CD8-positive, alpha-beta memory T cell (primary cell): ENCODE measurements around the gene TBC1D9. TPM values are rescaled to one million over a fixed set of nuclear protein-coding genes. Genes with fewer than 3 reads are reported as not detected.
A peak's percentile ranks its signal among the peaks of the same experiment; 100 is the strongest.
"Not testable (repeated sequence)": the region's sequence is repeated elsewhere in the genome, so short reads cannot be mapped to it uniquely, and the experiment has no call there.

Source experiments
- CTCF ChIA-PET: fragments of 350-600 bp; sonication (Branson Sonifier 250); formaldehyde crosslinking; loops from one replicate; lab custom pipeline; 2021; ENCODE audit warnings: antibody characterized with exemption; lab: Charles Lee
- POLR2A ChIA-PET: fragments of 350-600 bp; sonication (Branson Sonifier 250); formaldehyde crosslinking; loops from one replicate; lab custom pipeline; 2021; ENCODE audit warnings: antibody characterized with exemption; lab: Charles Lee
- DNase-seq, 5 donors: peaks; one replicate each; pipeline versions ENCODE4 v3.0.0 to v3.0.0-alpha.2; 2020 to 2022; ENCODE audit warnings: mixed read lengths in 1 of 5
- H3K27ac ChIP-seq: one replicate; pipeline ENCODE4 v1.7.0; 2013; ENCODE audit warnings: low read depth, mild to moderate bottlenecking, low read length, moderate library complexity
- H3K27me3 ChIP-seq: 2 replicates; pipeline ENCODE4 v1.7.0; 2013; ENCODE audit warnings: low read length, mild to moderate bottlenecking; ENCODE audit not compliant: insufficient read depth, poor library complexity, severe bottlenecking
- H3K36me3 ChIP-seq: 2 replicates; pipeline ENCODE4 v1.7.0; 2013; ENCODE audit warnings: mild to moderate bottlenecking, low read length, moderate library complexity; ENCODE audit not compliant: insufficient read depth
- H3K4me1 ChIP-seq: 2 replicates; pipeline ENCODE4 v1.7.0; 2013; ENCODE audit warnings: mild to moderate bottlenecking, low read length, moderate library complexity; ENCODE audit not compliant: insufficient read depth
- H3K4me3 ChIP-seq: 2 replicates; pipeline ENCODE4 v1.7.0; 2013; ENCODE audit warnings: mild to moderate bottlenecking, low read length
- H3K9me3 ChIP-seq: 2 replicates; pipeline ENCODE4 v1.7.0; 2013; ENCODE audit warnings: mild to moderate bottlenecking, low read length
- H3K27ac Mint-ChIP-seq, 8 donors: one replicate each; pipeline ENCODE4 v1.8.0; 2020 to 2021; ENCODE audit warnings: mixed read lengths in 8 of 8, mild to moderate bottlenecking in 6 of 8, inconsistent platforms in 3 of 8, moderate library complexity in 3 of 8
- H3K27me3 Mint-ChIP-seq, 2 donors: one replicate each; pipeline ENCODE4 v1.8.0; 2020 to 2021; ENCODE audit warnings: mixed read lengths in 2 of 2, mild to moderate bottlenecking in 1 of 2, moderate library complexity in 1 of 2
- H3K36me3 Mint-ChIP-seq, 3 donors: one replicate each; pipeline ENCODE4 v1.8.0; 2020 to 2021; ENCODE audit warnings: mixed read lengths in 3 of 3, inconsistent platforms in 1 of 3, mild to moderate bottlenecking in 1 of 3
- H3K4me1 Mint-ChIP-seq, 3 donors: one replicate each; pipeline ENCODE4 v1.8.0; 2020 to 2021; ENCODE audit warnings: mixed read lengths in 3 of 3, inconsistent platforms in 1 of 3, mild to moderate bottlenecking in 1 of 3
- H3K4me3 Mint-ChIP-seq, 7 donors: one replicate each; pipeline ENCODE4 v1.8.0; 2020 to 2021; ENCODE audit warnings: mixed read lengths in 7 of 7, mild to moderate bottlenecking in 6 of 7, moderate library complexity in 4 of 7, inconsistent platforms in 2 of 7
- H3K9me3 Mint-ChIP-seq, 5 donors: one replicate each; pipeline ENCODE4 v1.8.0; 2020 to 2022; ENCODE audit warnings: mixed read lengths in 5 of 5, mild to moderate bottlenecking in 3 of 5, moderate library complexity in 2 of 5, inconsistent platforms in 1 of 5
- polyA plus RNA-seq: library from polyadenylated mRNA; unstranded; fragments of 300-500 nt; fragmentation: Illumina TruSeq; gene quantifications from one replicate; pipeline ENCODE4 v1.2.3, GENCODE V29; 2021
- total RNA-seq, 2 experiments: library from RNA; stranded (reverse); gene quantifications; one replicate each; pipeline ENCODE4 v1.2.3, GENCODE V29; 2021

Gene TBC1D9
- total and polyA plus RNA-seq, 3 experiments from 2014 or later = 0.13 to 0.46 TPM; not detected in 1

GRCh38 chr4:140789759-140790158 is 33.6 kb upstream of the TBC1D9 start:
- Mint-ChIP-seq H3K36me3 (no peaks in the 10 kb centered on the region), H3K4me1 (no peaks in the 10 kb centered on the region), H3K27ac (no peak overlapping the region), H3K4me3 (no peak overlapping the region), H3K27me3 (peaks cover 4 to 8% of the 10 kb centered on the region in 2 donors), H3K9me3 (peaks cover 0 to 6% (median 6%) of the 10 kb centered on the region in 5 donors)
- H3K36me3 ChIP-seq = no peaks in the 10 kb centered on the region
- DNase-seq = no peak
- CTCF ChIA-PET = no interaction called here
- no peaks in the 10 kb centered on the region for H3K4me1 ChIP-seq
- POLR2A ChIA-PET = no interaction called here
- H3K27ac ChIP-seq = no peak overlapping the region
- H3K27me3 ChIP-seq = no peaks in the 10 kb centered on the region
- H3K4me3 ChIP-seq = no peak overlapping the region
- H3K9me3 ChIP-seq = no peaks in the 10 kb centered on the region

GRCh38 chr4:140782787-140783186 is 26.6 kb upstream of the TBC1D9 start:
- CTCF ChIA-PET, H3K4me1 ChIP-seq, H3K27ac ChIP-seq, POLR2A ChIA-PET, H3K9me3 Mint-ChIP-seq, H3K36me3 ChIP-seq, H3K4me3 ChIP-seq, DNase-seq, H3K27me3 ChIP-seq, H3K4me1 Mint-ChIP-seq, H3K27ac Mint-ChIP-seq, H3K4me3 Mint-ChIP-seq, H3K9me3 ChIP-seq, H3K36me3 Mint-ChIP-seq, H3K27me3 Mint-ChIP-seq: not testable (repeated sequence)

DNA sequence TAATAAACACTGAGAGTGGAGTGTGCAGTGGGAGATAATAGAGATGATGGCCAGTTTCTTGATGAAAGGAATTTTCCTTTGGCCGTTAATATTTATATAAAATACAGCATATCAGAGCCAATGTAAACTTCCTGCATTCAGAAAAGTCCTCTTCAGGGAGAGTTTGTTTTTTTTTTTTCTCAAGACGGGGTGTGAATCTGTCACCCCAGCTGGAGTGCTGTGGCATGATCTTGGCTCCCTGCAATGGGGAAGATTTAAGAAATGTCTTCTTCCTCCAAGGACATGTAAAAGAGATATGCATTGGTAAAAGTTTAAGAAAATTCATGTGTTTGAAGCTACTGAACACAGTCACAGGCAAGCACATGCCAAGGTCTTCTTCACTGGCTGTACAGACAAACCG is 25.4 kb upstream of the TBC1D9 start:
- Mint-ChIP-seq H3K9me3 (peaks cover 0 to 5% (median 4%) of the 10 kb centered on the region in 5 donors), H3K27ac (no peak overlapping the region), H3K27me3 (no peaks in the 10 kb centered on the region), H3K36me3 (no peaks in the 10 kb centered on the region), H3K4me3 (no peak overlapping the region), H3K4me1 (no peaks in the 10 kb centered on the region)
- Histone ChIP-seq H3K36me3 (no peaks in the 10 kb centered on the region), H3K4me3 (no peak overlapping the region), H3K4me1 (no peaks in the 10 kb centered on the region), H3K27me3 (no peaks in the 10 kb centered on the region), H3K9me3 (no peaks in the 10 kb centered on the region), H3K27ac (no peak overlapping the region)
- ChIA-PET CTCF (no interaction called here), POLR2A (no interaction called here)
- no peak for DNase-seq

- Mint-ChIP-seq H3K4me1 (no peaks in the 10 kb centered on the region), H3K36me3 (no peaks in the 10 kb centered on the region), H3K27me3 (no peaks in the 10 kb centered on the region), H3K9me3 (peaks cover 0 to 4% (median 0%) of the 10 kb centered on the region in 5 donors), H3K27ac (no peak overlapping the region), H3K4me3 (no peak overlapping the region)
- no peaks in the 10 kb centered on the region for H3K36me3 ChIP-seq
- no peak overlapping the region for H3K27ac ChIP-seq
- no peaks in the 10 kb centered on the region for H3K27me3 ChIP-seq
- DNase-seq = no peak
- H3K4me1 ChIP-seq = no peaks in the 10 kb centered on the region
- no peak overlapping the region for H3K4me3 ChIP-seq
- ChIA-PET POLR2A (no interaction called here), CTCF (no interaction called here)
- H3K9me3 ChIP-seq = no peaks in the 10 kb centered on the region
Measured at GRCh38 chr4:140777894-140778293, 21.7 kb upstream of the TBC1D9 start.

DNA sequence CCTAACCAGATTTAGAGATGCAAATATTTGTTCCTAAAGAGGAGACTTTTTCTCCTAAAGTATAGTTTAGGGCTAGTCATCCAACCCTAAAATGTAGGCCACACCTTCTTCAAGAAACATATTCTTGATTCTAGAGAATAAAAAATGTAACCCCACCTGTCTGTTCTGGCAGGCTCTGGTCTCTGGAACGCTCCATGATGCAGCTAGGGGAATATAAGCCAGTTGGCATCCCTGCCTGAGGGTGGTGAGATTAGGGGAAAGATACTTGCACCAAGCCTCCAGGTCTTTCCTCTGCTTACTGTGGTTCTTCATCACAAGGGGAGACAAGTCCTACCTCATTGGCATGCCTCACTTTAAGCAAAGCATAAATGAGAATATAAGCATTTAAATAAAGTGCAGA is 21.2 kb upstream of the TBC1D9 start:
- CTCF ChIA-PET = no interaction called here
- Histone ChIP-seq H3K27me3 (no peaks in the 10 kb centered on the region), H3K4me1 (no peaks in the 10 kb centered on the region), H3K4me3 (no peak overlapping the region), H3K9me3 (no peaks in the 10 kb centered on the region), H3K36me3 (no peaks in the 10 kb centered on the region), H3K27ac (no peak overlapping the region)
- H3K4me1 Mint-ChIP-seq = no peaks in the 10 kb centered on the region
- H3K9me3 Mint-ChIP-seq = peaks cover 0 to 4% (median 0%) of the 10 kb centered on the region in 5 donors
- DNase-seq = no peak
- no peaks in the 10 kb centered on the region for H3K36me3 Mint-ChIP-seq
- H3K27ac Mint-ChIP-seq = no peak overlapping the region
- H3K27me3 Mint-ChIP-seq = no peaks in the 10 kb centered on the region
- no peak overlapping the region for H3K4me3 Mint-ChIP-seq
- POLR2A ChIA-PET = no interaction called here

GRCh38 chr4:140776556-140776955 is 20.4 kb upstream of the TBC1D9 start:
- Histone ChIP-seq H3K9me3 (no peaks in the 10 kb centered on the region), H3K36me3 (no peaks in the 10 kb centered on the region), H3K4me1 (no peaks in the 10 kb centered on the region), H3K27me3 (no peaks in the 10 kb centered on the region), H3K4me3 (no peak overlapping the region), H3K27ac (no peak overlapping the region)
- no peaks in the 10 kb centered on the region for H3K27me3 Mint-ChIP-seq
- no peak overlapping the region for H3K4me3 Mint-ChIP-seq
- ChIA-PET POLR2A (no interaction called here), CTCF (no interaction called here)
- H3K4me1 Mint-ChIP-seq = no peaks in the 10 kb centered on the region
- no peak for DNase-seq
- peaks cover 0 to 2% (median 0%) of the 10 kb centered on the region in 5 donors for H3K9me3 Mint-ChIP-seq
- H3K27ac Mint-ChIP-seq = no peak overlapping the region
- no peaks in the 10 kb centered on the region for H3K36me3 Mint-ChIP-seq

DNA sequence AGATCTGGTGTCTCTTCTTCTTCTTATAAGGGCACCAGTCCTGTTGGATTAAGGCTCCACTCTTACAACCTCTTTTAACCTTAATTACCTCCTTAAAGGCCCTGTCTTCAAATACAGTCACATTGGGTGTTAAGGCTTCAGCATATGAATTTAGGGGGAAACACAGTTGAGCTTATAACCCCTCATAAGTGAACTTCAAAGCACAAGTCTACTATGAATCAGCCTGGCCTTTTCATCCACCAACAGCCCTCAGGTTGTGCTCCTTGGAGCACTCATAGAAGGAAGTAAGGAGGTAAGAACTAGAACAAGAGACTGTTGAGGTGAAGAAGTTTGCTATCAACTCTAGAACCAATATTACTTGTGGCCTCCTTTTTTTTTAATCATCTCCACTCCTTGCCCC is 18.8 kb upstream of the TBC1D9 start:
- Mint-ChIP-seq H3K36me3 (no peaks in the 10 kb centered on the region), H3K27me3 (peaks cover 3% of the 10 kb centered on the region in 2 donors), H3K27ac (no peak overlapping the region), H3K4me1 (no peaks in the 10 kb centered on the region), H3K4me3 (no peak overlapping the region), H3K9me3 (peaks cover 0 to 2% (median 0%) of the 10 kb centered on the region in 5 donors)
- Histone ChIP-seq H3K27me3 (no peaks in the 10 kb centered on the region), H3K36me3 (no peaks in the 10 kb centered on the region), H3K4me3 (no peak overlapping the region), H3K4me1 (no peaks in the 10 kb centered on the region), H3K9me3 (no peaks in the 10 kb centered on the region), H3K27ac (no peak overlapping the region)
- ChIA-PET POLR2A (no interaction called here), CTCF (no interaction called here)
- DNase-seq = no peak

DNA sequence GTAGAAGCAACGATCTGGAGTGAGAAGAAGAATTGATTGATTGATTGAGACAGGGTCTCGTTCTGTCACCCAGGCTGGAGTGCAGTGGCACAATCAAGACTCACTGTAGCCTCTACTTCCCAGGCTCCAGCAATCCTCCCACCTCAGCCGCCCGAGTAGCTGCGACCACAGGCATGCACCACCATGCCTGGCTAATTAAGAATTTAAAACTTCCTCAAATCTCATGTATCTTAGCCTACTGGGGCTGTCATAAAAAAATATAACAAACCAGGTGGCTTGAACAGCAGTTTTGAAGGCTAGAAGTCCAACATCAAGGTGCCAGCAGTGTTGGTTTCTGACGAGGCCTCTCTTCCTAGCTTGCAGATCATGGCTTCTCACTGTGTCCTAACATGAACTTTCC is 18.3 kb upstream of the TBC1D9 start:
- ChIA-PET CTCF (no interaction called here), POLR2A (no interaction called here)
- DNase-seq = no peak
- Mint-ChIP-seq H3K27ac (no peak overlapping the region), H3K4me1 (no peaks in the 10 kb centered on the region), H3K9me3 (peaks cover 0 to 2% (median 0%) of the 10 kb centered on the region in 5 donors), H3K27me3 (peaks cover 3% of the 10 kb centered on the region in 2 donors), H3K36me3 (no peaks in the 10 kb centered on the region), H3K4me3 (no peak overlapping the region)
- Histone ChIP-seq H3K27ac (no peak overlapping the region), H3K4me1 (no peaks in the 10 kb centered on the region), H3K4me3 (no peak overlapping the region), H3K9me3 (no peaks in the 10 kb centered on the region), H3K27me3 (no peaks in the 10 kb centered on the region), H3K36me3 (no peaks in the 10 kb centered on the region)

DNA sequence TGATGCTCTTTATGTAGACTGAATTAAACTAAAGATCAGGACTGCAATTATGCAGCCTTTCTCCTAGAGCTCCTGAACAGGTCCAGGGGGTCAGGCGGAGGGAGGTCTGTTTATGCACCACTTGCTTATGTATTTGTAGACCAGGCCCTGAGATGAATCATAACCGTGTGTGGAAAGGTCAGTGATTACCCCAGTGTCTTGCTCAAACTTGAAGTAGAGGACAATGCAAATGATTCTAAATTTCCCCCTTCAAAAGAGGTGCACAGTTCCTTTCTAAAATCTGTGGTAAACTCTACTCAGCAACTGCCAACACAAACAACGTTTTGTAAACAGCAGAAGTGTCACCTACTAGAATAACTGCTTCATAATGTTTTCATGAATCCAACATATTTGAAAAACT is 13.0 kb upstream of the TBC1D9 start:
- Mint-ChIP-seq H3K9me3 (no peaks in the 10 kb centered on the region), H3K4me1 (no peaks in the 10 kb centered on the region), H3K27me3 (peaks cover 3 to 10% of the 10 kb centered on the region in 2 donors), H3K4me3 (no peak overlapping the region), H3K27ac (peak overlapping the region in 1 of 8 donors; percentile 75), H3K36me3 (no peaks in the 10 kb centered on the region)
- Histone ChIP-seq H3K27me3 (no peaks in the 10 kb centered on the region), H3K4me1 (no peaks in the 10 kb centered on the region), H3K36me3 (no peaks in the 10 kb centered on the region), H3K9me3 (no peaks in the 10 kb centered on the region), H3K27ac (no peak overlapping the region), H3K4me3 (no peak overlapping the region)
- ChIA-PET POLR2A (no interaction called here), CTCF (no interaction called here)
- DNase-seq = no peak
